ENCODE measurements around the gene AUTS2.

The AUTS2 gene

DNA sequence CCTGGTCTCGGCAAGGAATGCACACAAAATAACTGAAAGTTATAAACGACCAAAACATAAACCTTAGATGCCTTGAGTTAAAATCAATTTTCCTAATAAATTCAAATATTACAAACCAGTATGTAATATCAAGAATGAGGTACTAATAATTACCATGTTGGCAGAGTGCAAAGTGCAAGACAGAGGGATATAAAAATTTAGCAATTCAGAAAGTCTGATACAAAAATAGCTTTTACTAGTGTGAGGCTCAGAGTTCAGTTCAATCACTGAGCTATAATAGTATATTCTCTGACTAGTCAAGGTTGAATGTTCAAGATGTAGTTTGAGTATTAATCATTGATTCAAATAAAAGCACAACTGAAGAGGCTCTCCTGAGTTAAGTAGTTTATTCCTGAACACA lies 4.8 kb upstream of the AUTS2 start:
- ATAC-seq (replicated peaks; ENCODE audit: extremely low read depth, poor library complexity, severe bottlenecking) (no peak), DNase-seq (ENCODE audit: low spot score in 2 of 2) (no peak)
- Mint-ChIP-seq H3K4me3 (no peak overlapping the region), H3K36me3 (ENCODE audit: insufficient read depth) (peaks cover 4% of the 10 kb centered on the region), H3K27ac (ENCODE audit: low read depth) (no peak overlapping the region), H3K27me3 (no peaks in the 10 kb centered on the region), H3K9me3 (no peaks in the 10 kb centered on the region), H3K4me1 (peaks cover 6% of the 10 kb centered on the region)

- H3K27me3 Mint-ChIP-seq, result peaks cover 7% of the 10 kb centered on the region
- peaks cover 10% of the 10 kb centered on the region for H3K36me3 Mint-ChIP-seq (ENCODE audit: insufficient read depth)
- DNase-seq (ENCODE audit: low spot score in 2 of 2) (no peak), ATAC-seq (replicated peaks; ENCODE audit: extremely low read depth, poor library complexity, severe bottlenecking) (no peak)
- peaks cover 22% of the 10 kb centered on the region for H3K4me1 Mint-ChIP-seq
- H3K9me3 Mint-ChIP-seq, result no peaks in the 10 kb centered on the region
- no peak overlapping the region for H3K27ac Mint-ChIP-seq (ENCODE audit: low read depth)
- no peak overlapping the region for H3K4me3 Mint-ChIP-seq
Observed at GRCh38 chr7:69595415-69595814, 2.9 kb upstream of the AUTS2 start.

GRCh38 chr7:69596056-69596455 lies 2.2 kb upstream of the AUTS2 start:
- Mint-ChIP-seq H3K27ac (ENCODE audit: low read depth) (no peak overlapping the region), H3K4me3 (no peak overlapping the region), H3K9me3 (no peaks in the 10 kb centered on the region), H3K36me3 (ENCODE audit: insufficient read depth) (peaks cover 10% of the 10 kb centered on the region), H3K4me1 (peaks cover 26% of the 10 kb centered on the region), H3K27me3 (peaks cover 10% of the 10 kb centered on the region)
- DNase-seq (ENCODE audit: low spot score in 2 of 2) (no peak), ATAC-seq (replicated peaks; ENCODE audit: extremely low read depth, poor library complexity, severe bottlenecking) (no peak)

DNA sequence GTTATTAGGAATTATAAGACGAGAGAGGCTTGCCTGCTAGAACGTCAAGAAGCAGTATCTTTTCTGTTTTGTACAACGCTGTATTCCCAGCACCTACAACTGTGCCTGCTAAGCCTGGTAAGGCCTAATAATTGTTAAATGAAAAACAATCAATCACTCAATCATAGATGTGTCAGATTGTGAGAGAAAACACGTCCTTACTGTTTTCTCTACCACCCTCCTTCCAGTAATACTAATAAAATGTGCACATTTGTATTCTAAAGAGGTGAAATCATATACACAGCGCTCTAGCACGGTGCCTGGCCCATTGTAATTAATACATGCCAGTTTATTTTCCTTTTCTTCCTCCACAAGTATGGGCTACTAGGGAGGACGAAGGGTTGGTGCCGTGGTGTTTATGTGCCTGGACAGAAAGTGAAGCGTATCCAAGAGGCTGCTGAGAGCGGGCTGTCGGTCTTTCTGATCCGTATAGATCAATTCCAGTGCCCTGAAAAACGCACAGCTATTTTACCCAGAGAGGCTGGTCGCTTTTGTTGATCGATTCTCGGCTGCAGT lies 1.5 kb upstream of the AUTS2 start:
- peaks cover 10% of the 10 kb centered on the region for H3K36me3 Mint-ChIP-seq (ENCODE audit: insufficient read depth)
- peaks cover 10% of the 10 kb centered on the region for H3K27me3 Mint-ChIP-seq
- no peaks in the 10 kb centered on the region for H3K9me3 Mint-ChIP-seq
- ATAC-seq (replicated peaks; ENCODE audit: extremely low read depth, poor library complexity, severe bottlenecking) (no peak), DNase-seq (ENCODE audit: low spot score in 2 of 2) (no peak)
- H3K27ac Mint-ChIP-seq (ENCODE audit: low read depth), result no peak overlapping the region
- peaks cover 26% of the 10 kb centered on the region for H3K4me1 Mint-ChIP-seq
- no peak overlapping the region for H3K4me3 Mint-ChIP-seq

GRCh38 chr7:69597278-69598076 lies 798 bp upstream of the AUTS2 start:
- H3K36me3 Mint-ChIP-seq (ENCODE audit: insufficient read depth), result peaks cover 10% of the 10 kb centered on the region
- DNase-seq (ENCODE audit: low spot score in 2 of 2) (peak in 1 of 2 donors; percentile 12), ATAC-seq (replicated peaks; ENCODE audit: extremely low read depth, poor library complexity, severe bottlenecking) (peak; percentile 10)
- no peak overlapping the region for H3K4me3 Mint-ChIP-seq
- H3K4me1 Mint-ChIP-seq, result peaks cover 26% of the 10 kb centered on the region
- H3K9me3 Mint-ChIP-seq, result no peaks in the 10 kb centered on the region
- peaks cover 10% of the 10 kb centered on the region for H3K27me3 Mint-ChIP-seq
- H3K27ac Mint-ChIP-seq (ENCODE audit: low read depth), result no peak overlapping the region

GRCh38 chr7:69598487-69599285 lies 411 bp downstream of the AUTS2 start:
- H3K9me3 Mint-ChIP-seq, result no peaks in the 10 kb centered on the region
- DNase-seq (ENCODE audit: low spot score in 2 of 2) (no peak), ATAC-seq (replicated peaks; ENCODE audit: extremely low read depth, poor library complexity, severe bottlenecking) (no peak)
- peaks cover 10% of the 10 kb centered on the region for H3K27me3 Mint-ChIP-seq
- H3K4me1 Mint-ChIP-seq, result peaks cover 26% of the 10 kb centered on the region
- no peak overlapping the region for H3K4me3 Mint-ChIP-seq
- peak overlapping the region; percentile 73 for H3K27ac Mint-ChIP-seq (ENCODE audit: low read depth)
- H3K36me3 Mint-ChIP-seq (ENCODE audit: insufficient read depth), result peaks cover 10% of the 10 kb centered on the region

- H3K9me3 Mint-ChIP-seq, result no peaks in the 10 kb centered on the region
- H3K4me3 Mint-ChIP-seq, result no peak overlapping the region
- peaks cover 10% of the 10 kb centered on the region for H3K36me3 Mint-ChIP-seq (ENCODE audit: insufficient read depth)
- H3K4me1 Mint-ChIP-seq, result peaks cover 26% of the 10 kb centered on the region
- peaks cover 10% of the 10 kb centered on the region for H3K27me3 Mint-ChIP-seq
- peak overlapping the region; percentile 73 for H3K27ac Mint-ChIP-seq (ENCODE audit: low read depth)
- ATAC-seq (replicated peaks; ENCODE audit: extremely low read depth, poor library complexity, severe bottlenecking), result no peak
- no peak for DNase-seq (ENCODE audit: low spot score in 2 of 2)
Observed at GRCh38 chr7:69599286-69599954, 1.1 kb downstream of the AUTS2 start.

DNA sequence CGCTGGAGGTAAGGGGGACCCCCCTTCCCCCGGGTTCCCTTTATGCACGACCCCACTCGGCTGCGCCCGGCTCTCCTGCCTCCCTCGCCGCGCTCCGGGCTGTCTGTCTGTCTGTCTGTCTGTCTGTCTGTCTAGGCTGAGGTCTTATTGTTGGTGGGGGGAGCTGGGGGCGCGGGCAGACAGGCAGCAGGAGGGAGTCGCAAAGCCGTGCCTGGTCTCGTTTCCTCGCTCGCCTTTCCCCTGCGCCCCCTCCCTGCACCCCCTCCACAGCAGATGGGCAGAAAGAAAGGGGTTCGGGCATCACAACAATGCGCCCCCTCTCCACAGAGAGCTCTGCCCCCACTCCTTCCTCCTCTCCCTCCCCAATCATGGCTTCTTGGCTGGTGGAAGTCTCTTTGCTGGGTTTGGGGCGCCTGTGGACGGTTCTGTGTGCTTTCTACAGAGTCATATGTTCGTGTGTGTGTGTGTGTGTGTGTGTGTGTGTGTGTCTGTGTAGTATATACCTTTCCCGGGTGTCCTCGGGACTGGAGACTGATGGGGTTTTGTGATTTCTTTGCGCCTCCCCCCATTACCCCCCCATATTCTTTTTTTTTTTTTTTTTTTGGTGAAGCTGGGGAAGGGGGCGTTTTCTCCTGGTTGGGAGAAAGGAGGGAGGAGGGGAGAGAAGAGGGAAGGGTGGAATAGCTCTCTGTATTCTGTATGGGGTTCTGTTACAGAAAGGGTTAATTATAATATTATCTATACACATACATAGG lies 1.9 kb downstream of the AUTS2 start:
- Mint-ChIP-seq H3K9me3 (no peaks in the 10 kb centered on the region), H3K36me3 (ENCODE audit: insufficient read depth) (peaks cover 10% of the 10 kb centered on the region), H3K4me1 (peaks cover 26% of the 10 kb centered on the region), H3K27ac (ENCODE audit: low read depth) (peak overlapping the region; percentile 73), H3K27me3 (peaks cover 10% of the 10 kb centered on the region), H3K4me3 (no peak overlapping the region)
- ATAC-seq (replicated peaks; ENCODE audit: extremely low read depth, poor library complexity, severe bottlenecking) (no peak), DNase-seq (ENCODE audit: low spot score in 2 of 2) (no peak)

DNA sequence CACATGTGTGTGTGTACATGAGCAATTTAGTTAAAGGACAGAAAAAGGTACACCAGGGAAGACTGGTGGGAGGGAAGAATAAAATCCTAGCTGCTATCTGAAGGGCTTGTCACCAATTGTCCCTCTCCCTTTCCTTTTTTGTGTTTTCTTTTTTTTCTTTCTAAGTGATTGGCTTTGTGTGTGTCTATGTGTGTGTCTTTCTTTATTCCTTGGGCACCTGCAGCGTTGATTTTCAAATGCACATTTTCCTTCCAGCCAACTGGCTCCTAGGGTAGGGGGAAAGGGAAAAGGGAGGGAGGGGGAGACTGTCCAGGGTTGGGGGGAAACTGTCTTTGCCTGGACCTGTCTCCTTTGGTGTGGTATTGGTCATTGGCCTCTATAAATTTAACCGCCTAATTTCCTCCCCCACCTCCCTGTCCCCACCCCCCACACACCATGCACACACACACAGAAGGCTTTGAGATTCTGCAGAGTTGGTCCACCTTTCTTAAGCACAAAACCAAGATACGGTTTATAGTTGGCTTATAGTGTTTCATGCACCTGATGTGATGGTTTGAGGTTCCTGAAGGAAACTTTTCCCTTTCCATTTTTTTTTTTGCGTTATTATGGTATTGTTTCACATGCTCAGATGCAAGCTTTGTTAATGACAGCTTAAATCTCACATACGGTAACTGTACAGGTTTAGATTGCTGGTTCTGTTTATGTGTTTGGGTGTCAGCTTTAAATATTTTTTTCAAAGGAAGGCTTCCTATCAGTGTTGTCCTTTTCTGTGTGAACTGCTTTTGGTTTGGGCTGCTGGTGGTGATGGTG lies 2.6 kb downstream of the AUTS2 start:
- H3K27ac Mint-ChIP-seq (ENCODE audit: low read depth), result peak overlapping the region; percentile 73

GRCh38 chr7:69602522-69602921 lies 4.2 kb downstream of the AUTS2 start:
- peaks cover 21% of the 10 kb centered on the region for H3K4me1 Mint-ChIP-seq
- DNase-seq (ENCODE audit: low spot score in 2 of 2) (no peak), ATAC-seq (replicated peaks; ENCODE audit: extremely low read depth, poor library complexity, severe bottlenecking) (no peak)
- H3K27me3 Mint-ChIP-seq, result peaks cover 10% of the 10 kb centered on the region
- H3K27ac Mint-ChIP-seq (ENCODE audit: low read depth), result no peak overlapping the region
- peaks cover 7% of the 10 kb centered on the region for H3K36me3 Mint-ChIP-seq (ENCODE audit: insufficient read depth)
- no peak overlapping the region for H3K4me3 Mint-ChIP-seq
- H3K9me3 Mint-ChIP-seq, result no peaks in the 10 kb centered on the region

More for the DNA sequence above, 2.6 kb downstream of the AUTS2 start:
- peaks cover 10% of the 10 kb centered on the region for H3K27me3 Mint-ChIP-seq
- H3K36me3 Mint-ChIP-seq (ENCODE audit: insufficient read depth), result peaks cover 10% of the 10 kb centered on the region
- H3K4me3 Mint-ChIP-seq, result no peak overlapping the region
- ATAC-seq (replicated peaks; ENCODE audit: extremely low read depth, poor library complexity, severe bottlenecking) (no peak), DNase-seq (ENCODE audit: low spot score in 2 of 2) (no peak)
- peaks cover 26% of the 10 kb centered on the region for H3K4me1 Mint-ChIP-seq
- no peaks in the 10 kb centered on the region for H3K9me3 Mint-ChIP-seq

DNA sequence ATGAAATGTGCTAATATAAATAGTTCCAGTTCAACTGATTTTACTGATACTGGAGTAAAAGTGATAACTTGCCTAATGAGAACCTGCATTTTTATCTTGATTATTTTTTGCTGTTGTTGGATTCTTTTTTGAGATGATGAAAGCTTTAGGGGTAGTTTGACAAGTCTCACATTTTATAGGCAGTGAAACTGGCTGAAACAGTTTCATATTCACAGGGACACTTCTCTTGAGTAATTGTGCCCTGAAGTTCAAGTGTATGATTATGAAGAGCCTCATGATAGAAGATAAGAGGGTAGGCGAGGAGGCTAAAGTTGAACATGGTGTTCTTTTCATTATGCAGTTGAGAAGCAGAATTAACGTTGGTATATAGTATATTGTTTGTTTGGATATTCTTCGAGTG lies 5.1 kb downstream of the AUTS2 start:
- no peak overlapping the region for H3K27ac Mint-ChIP-seq (ENCODE audit: low read depth)
- H3K4me1 Mint-ChIP-seq, result peaks cover 21% of the 10 kb centered on the region
- ATAC-seq (replicated peaks; ENCODE audit: extremely low read depth, poor library complexity, severe bottlenecking) (no peak), DNase-seq (ENCODE audit: low spot score in 2 of 2) (no peak)
- no peak overlapping the region for H3K4me3 Mint-ChIP-seq
- H3K27me3 Mint-ChIP-seq, result peaks cover 10% of the 10 kb centered on the region
- H3K36me3 Mint-ChIP-seq (ENCODE audit: insufficient read depth), result peaks cover 7% of the 10 kb centered on the region
- no peaks in the 10 kb centered on the region for H3K9me3 Mint-ChIP-seq
